ENCODE results near the gene ONECUT2.

- TF ChIP-seq, protein P1, sequence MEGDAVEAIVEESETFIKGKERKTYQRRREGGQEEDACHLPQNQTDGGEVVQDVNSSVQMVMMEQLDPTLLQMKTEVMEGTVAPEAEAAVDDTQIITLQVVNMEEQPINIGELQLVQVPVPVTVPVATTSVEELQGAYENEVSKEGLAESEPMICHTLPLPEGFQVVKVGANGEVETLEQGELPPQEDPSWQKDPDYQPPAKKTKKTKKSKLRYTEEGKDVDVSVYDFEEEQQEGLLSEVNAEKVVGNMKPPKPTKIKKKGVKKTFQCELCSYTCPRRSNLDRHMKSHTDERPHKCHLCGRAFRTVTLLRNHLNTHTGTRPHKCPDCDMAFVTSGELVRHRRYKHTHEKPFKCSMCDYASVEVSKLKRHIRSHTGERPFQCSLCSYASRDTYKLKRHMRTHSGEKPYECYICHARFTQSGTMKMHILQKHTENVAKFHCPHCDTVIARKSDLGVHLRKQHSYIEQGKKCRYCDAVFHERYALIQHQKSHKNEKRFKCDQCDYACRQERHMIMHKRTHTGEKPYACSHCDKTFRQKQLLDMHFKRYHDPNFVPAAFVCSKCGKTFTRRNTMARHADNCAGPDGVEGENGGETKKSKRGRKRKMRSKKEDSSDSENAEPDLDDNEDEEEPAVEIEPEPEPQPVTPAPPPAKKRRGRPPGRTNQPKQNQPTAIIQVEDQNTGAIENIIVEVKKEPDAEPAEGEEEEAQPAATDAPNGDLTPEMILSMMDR (IDR thresholded peaks at IDR 0.05): no peak
- no peak for TF ChIP-seq POLR2A (IDR thresholded peaks at IDR 0.05)
Observed at GRCh38 chr18:57443247-57443646, 8.1 kb downstream of the ONECUT2 start.
